ENCODE measurements around the gene FHAD1.
"Not testable (repeated sequence)": the region's sequence is repeated elsewhere in the genome, so short reads cannot be mapped to it uniquely, and the experiment has no call there.

FHAD1 gene

DNA sequence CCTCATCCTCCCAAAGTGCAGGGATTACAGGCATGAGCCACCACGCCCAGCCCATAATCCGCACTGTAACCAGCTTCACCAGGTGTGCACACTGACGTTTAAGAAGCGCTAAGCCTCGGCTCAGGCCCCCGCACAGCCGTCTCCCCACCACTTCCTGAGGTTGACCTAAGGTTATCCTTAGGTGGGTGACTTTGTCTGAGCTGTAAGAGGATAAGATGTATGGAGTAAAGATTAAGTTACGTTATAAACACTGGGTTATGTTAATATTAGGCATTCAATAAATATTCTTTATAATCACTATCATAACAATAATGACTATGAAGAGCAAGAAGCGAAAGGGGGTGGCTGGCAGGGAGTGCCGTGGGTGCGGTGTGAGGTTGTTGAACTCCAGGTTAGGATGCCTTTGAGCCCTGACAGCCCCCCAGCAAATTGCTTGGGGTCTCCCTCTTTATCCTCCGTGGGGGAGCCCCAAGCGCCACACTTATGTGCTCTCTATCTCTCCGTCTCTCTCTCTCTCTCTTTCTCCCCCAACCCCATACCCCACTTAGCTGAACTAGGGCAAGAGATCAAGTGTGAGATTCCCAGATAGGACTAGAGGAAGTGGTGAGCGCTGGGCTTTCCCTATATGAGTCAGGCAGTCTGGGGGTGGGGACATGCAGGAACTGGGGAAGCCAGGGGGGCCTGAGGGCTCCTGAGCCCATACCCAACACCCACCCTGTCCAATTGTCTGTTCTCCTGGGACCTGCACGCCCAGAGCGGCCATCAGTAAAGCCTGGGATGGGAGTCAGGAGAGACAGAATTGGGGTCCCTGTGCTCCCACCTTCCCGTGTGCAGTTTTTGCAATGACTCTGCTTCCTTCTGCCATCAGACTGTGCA, 170.3 kb downstream of the FHAD1 start:
- DNase-seq (ENCODE audit: low read depth in 2 of 2): no peak

- DNase-seq (ENCODE audit: low read depth in 2 of 2): no peak
Measured at GRCh38 chr1:15418806-15419515, 171.9 kb downstream of the FHAD1 start.

DNA sequence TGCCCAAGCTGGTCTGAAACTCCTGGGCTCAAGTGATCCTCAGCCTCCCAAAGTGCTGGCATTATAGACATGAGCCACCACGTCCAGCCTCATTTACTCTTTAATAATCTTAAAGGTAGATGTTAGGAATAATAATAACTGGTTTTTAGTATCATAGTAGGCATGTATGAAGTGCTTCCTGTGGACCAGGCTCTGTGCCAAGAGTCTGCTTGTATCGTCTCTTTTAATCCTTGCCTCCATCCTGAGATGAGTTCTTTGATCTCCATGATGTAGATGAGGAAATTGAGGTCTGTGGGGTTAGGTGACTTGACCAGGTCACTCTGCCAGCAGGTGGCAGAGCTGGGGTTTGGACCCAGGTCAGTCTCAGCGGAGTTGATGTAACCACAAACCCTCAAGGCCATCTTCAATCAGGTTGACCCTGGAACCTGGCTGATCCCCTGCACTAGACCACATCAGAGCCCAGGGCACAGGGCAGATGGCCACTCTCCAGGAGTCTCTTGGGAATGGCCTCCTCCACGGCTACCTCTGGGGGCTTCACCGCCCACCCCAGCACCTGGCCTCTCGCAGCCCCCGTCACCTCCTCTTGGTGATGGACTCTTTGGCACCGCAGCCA, 173.9 kb downstream of the FHAD1 start:
- DNase-seq (ENCODE audit: low read depth in 2 of 2): no peak

- DNase-seq (ENCODE audit: low read depth in 2 of 2): no peak
Measured at GRCh38 chr1:15422871-15423270, 175.8 kb downstream of the FHAD1 start.

GRCh38 chr1:15423355-15424077, 176.5 kb downstream of the FHAD1 start:
- DNase-seq (ENCODE audit: low read depth in 2 of 2): no peak

DNA sequence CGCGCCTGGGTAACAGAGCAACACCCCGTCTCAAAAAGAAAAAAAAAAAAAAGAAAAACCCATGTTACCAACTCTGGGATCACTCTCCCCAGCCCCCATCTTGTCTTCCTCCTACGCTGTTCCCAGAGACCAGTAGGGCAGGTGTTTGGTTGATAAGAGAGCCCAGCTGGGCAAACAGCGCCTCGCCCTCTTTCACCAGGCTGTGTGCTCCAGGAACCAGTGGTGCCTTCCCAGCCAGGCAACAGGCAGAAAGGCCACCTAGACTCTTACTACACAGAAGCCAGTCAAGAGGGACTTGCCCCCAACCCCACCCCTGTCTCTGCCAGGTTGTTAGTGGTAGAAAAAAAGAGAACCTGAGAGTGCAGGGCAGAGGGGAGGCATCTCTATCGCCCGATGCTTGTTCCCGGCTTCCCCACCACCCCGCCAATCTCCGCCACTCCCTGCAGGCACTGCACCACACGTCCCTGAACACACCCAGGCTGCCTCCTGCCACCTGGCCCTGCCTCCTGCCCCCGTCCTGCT, 177.2 kb downstream of the FHAD1 start:
- DNase-seq (ENCODE audit: low read depth in 2 of 2): no peak

DNA sequence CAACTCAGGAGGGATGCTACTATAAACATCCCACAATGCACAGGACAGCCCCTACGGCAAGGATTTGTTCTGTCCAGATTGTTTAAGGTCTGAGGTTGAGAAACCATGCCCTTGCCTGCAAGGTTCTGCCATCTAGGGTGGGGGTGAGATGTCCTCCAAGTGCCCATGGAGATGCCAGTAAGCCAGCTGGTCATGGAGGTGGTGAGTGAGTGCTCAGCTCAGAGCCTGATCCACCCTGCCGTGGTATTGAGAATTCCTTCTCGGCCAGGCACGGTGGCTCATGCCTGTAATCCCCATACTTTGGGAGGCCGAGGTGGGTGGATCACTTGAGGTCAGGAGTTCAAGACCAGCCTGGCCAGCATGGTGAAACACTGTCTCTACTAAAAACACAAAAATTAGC, 178.0 kb downstream of the FHAD1 start:
- DNase-seq (ENCODE audit: low read depth in 2 of 2): no peak

GRCh38 chr1:15425521-15425920, 178.5 kb downstream of the FHAD1 start:
- no peak for DNase-seq (ENCODE audit: low read depth in 2 of 2)

DNA sequence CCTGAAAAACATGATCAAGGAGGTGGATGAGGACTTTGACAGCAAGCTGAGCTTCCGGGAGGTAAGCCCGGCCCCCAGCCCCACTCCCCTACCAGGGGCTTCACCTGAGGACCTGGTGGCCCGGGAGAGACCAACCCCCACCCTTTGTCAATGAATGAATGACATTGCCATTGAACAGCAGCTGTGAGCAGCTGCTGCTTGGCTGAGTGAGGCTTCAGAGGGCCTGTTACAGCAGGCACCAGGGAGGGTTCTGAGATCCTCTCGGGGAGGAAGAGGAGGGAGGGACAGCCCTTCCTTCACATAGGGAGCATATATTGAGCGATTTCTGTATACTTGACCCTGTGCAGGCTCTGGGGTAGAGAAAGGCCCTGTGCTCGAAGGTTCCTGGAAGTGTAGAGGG, 178.9 kb downstream of the FHAD1 start:
- DNase-seq (ENCODE audit: low read depth in 2 of 2): no peak

DNA sequence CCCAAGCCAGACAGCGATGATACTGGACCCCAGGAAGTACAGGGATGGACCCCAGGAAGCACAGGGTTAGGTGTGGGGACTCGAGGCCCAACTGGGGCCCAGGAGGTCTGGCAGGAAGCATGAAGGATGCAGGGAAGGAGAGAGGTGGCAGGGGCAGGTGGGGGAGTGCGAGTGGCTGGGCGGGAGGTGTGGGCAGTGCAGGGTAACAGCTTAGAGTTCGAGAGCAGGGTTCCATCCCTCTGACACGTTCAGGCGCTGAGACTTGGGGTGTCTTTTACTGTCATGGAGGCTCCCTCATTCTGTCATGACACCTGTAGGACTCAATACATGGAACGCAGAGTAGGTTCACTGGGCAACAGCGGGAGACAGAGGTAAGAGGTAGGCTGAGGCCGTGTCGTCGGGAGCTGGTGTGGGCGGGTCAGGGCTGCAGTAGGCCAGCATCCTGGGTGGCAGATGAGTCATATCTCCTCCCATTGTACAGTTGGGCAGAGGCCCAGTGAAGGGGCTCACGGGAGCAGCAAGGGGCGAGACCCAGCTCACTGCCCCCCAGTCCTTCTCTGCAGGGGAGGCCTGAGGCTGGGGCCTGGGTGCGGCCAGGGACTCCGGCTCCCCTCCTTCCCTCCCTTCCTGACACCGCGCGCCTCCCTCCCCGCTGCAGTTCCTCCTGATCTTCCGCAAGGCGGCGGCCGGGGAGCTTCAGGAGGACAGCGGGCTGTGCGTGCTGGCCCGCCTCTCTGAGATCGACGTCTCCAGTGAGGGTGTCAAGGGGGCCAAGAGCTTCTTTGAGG, 179.7 kb downstream of the FHAD1 start:
- DNase-seq (ENCODE audit: low read depth in 2 of 2): no peak

GRCh38 chr1:15427280-15427666, 180.2 kb downstream of the FHAD1 start:
- DNase-seq (ENCODE audit: low read depth in 2 of 2): no peak

- not testable (repeated sequence) for DNase-seq (ENCODE audit: low read depth in 2 of 2)
Measured at GRCh38 chr1:15428252-15428651, 181.2 kb downstream of the FHAD1 start.

DNA sequence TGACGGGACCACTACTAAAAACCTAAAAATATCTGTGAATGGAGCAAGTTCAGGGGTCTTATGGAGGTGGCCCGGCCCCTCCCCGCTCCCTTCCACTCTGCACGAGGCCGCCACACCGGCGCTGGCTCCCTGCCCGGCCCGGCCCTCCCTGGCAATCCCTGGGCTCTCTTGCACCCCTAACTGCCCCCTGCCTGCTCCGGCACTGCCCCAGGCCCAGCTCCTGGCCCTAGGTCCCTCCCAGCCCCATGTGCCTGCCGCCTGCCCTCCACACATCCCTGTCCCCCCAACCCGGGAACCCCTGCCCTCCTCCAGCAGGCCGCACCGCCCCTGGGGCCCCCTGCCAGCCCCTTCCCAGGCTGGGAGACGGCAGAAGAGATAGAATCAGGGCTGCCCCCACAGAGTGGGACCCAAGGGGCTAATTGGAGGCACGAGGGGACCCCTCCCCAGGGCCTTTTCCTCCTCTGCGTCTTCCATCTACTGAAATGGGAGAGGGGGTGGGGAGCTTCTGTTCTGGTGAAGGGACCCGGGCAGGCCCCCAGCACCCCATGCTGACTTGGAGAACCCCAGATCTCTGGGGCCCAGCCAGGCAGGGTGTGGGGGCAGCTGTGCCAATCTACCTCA, 181.9 kb downstream of the FHAD1 start:
- DNase-seq (ENCODE audit: low read depth in 2 of 2): no peak

- DNase-seq (ENCODE audit: low read depth in 2 of 2): no peak
Measured at GRCh38 chr1:15429701-15430149, 182.7 kb downstream of the FHAD1 start.

GRCh38 chr1:15430787-15431570, 184.0 kb downstream of the FHAD1 start:
- no peak for DNase-seq (ENCODE audit: low read depth in 2 of 2)

DNA sequence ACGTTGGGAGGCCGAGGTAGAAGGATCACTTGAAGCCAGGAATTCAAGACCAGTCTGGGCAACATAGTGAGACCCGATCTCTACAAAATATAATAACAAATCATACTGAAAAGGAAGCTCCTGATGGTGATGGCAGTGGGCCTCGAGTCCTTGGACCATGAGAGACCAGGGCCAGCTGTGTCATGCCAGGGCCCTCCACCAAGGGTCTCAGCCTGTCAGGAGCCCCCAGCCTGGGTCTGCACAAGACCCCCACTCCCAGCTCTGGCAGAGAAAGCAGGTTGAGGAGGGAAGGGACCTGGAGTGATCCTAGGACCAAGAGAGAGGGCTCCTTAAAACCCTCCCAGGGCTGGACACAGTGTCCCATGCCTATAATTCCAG, 184.5 kb downstream of the FHAD1 start:
- no peak for DNase-seq (ENCODE audit: low read depth in 2 of 2)

DNA sequence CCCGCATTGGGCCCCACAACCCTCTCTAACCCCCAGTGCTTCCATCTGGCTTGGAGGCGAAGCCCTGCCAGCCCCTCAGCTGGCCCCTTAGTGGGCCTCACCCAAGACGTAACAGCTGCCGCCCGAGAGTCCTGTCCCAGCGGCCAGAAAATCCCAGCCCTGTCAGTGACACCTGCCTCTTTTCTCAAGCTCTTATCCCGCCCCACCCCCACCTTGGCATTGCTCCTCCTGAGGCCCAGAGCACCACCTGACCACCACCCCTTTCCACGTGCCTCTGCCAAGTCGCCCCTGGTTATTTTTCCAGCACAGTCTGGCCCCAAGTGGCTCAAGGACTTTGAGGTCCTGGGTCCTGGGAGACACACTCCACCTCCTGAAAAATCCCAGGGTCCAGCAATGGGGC, 185.3 kb downstream of the FHAD1 start:
- no peak for DNase-seq (ENCODE audit: low read depth in 2 of 2)

DNA sequence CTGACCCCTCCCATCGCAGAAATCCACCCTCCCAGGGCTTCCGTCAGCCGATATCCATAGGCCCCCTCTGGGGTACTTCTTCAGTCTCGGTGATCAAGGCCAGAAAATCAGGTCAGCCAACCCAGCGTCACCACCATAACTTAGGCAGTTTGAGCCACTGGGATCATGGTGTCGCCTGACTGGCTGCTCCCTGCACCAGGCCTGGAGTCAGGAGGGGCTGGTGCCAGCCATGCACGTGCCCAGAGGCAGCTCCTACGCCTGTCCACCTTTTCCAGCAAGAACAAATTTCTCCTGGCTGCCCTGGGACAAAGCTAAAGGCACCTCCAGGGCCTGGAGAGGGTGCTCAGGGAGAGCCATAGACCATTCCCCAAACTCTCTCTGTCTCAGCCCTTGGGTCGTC, 186.4 kb downstream of the FHAD1 start:
- no peak for DNase-seq (ENCODE audit: low read depth in 2 of 2)

- not testable (repeated sequence) for DNase-seq (ENCODE audit: low read depth in 2 of 2)
Measured at GRCh38 chr1:15434739-15435138, 187.7 kb downstream of the FHAD1 start.
